ENCODE measurements around the gene SEPSECS. TPM values are rescaled to one million over a fixed set of nuclear protein-coding genes. Genes with fewer than 3 reads are reported as not detected.

SEPSECS gene
- total and polyA plus RNA-seq, 8 donors: 0.29 to 33.0 (median 3.7) TPM

DNA sequence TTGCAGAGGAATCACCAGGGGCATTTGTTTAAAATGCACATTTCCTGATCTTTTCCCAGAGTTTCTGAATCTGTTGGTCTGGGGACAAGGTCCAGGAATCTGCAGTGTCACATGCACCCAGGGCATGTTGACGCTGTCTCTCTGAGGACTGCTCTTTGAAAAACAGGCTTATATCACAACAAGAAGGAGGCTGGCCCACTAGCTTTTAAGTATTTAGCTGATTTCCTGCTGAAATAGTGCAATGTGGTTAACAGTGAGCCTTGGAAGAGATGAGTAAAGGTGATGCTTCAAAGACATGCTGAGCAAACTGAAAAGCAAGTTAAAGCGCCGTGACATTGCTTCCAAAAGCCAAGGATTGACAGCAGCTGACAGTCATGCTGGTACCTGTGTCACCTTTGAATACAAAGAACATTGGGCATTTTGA, 18.6 kb upstream of the SEPSECS start:
- TF ChIP-seq POLR2A (IDR thresholded peaks at IDR 0.05): no peak
- no peak for TF ChIP-seq CTCF (IDR thresholded peaks at IDR 0.05)
- H3K27ac ChIP-seq: no peak overlapping the region
- WGBS, 5 donors: 59 to 90% (median 74%) methylated on average over 3 of the region's 3 CpGs
- H3K4me3 ChIP-seq: no peak overlapping the region
- no peaks in the 10 kb centered on the region for H3K9me3 ChIP-seq
- DNase-seq: no peak
- peaks cover 0 to 7% (median 0%) of the 10 kb centered on the region in 4 donors for H3K4me1 ChIP-seq
- no peaks in the 10 kb centered on the region for H3K27me3 ChIP-seq
- intact Hi-C loops (cut with DNase I; ENCODE audit: low total_unique reads): no loop called here
- H3K36me3 ChIP-seq: peaks cover 0 to 6% (median 0%) of the 10 kb centered on the region in 4 donors

DNA sequence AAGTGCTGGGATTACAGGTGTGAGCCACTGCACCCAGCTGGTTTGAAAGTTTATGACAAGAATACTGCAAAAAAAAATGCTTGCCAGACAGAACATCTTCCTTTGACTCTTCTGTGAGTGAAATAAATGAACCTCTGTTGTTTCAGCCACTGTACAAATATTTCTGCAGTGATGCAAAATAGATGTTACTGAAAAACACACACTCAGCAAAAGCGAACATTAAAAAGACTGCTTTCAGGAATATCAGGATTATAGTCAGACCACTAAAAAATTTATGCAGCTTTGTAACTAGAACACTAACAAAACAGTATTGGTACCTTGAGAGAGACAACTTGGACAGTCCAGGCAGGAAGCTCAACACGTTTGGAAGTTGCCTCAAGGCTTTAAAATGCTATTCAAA, 16.9 kb upstream of the SEPSECS start:
- Histone ChIP-seq H3K4me3 (no peak overlapping the region), H3K9me3 (no peaks in the 10 kb centered on the region), H3K27ac (no peak overlapping the region), H3K4me1 (peaks cover 0 to 18% (median 0%) of the 10 kb centered on the region in 4 donors), H3K36me3 (peaks cover 0 to 6% (median 0%) of the 10 kb centered on the region in 4 donors), H3K27me3 (no peaks in the 10 kb centered on the region)
- intact Hi-C loops (cut with DNase I; ENCODE audit: low total_unique reads): no loop called here
- TF ChIP-seq CTCF (IDR thresholded peaks at IDR 0.05): no peak
- TF ChIP-seq POLR2AphosphoS5 (IDR thresholded peaks at IDR 0.05): no peak
- no peak for TF ChIP-seq EP300 (IDR thresholded peaks at IDR 0.05)
- no peak for TF ChIP-seq POLR2A (IDR thresholded peaks at IDR 0.05)
- no peak for DNase-seq
- WGBS, 5 donors: 53 to 78% (median 60%) methylated on average over 2 of the region's 2 CpGs

GRCh38 chr4:25174674-25175073, 14.4 kb upstream of the SEPSECS start:
- no peaks in the 10 kb centered on the region for H3K27me3 ChIP-seq
- H3K4me1 ChIP-seq: peaks cover 0 to 18% (median 0%) of the 10 kb centered on the region in 4 donors
- intact Hi-C loops (cut with DNase I; ENCODE audit: low total_unique reads): no loop called here
- H3K27ac ChIP-seq: no peak overlapping the region
- no peak for DNase-seq
- TF ChIP-seq CTCF (IDR thresholded peaks at IDR 0.05) (no peak), POLR2A (IDR thresholded peaks at IDR 0.05) (no peak), EP300 (IDR thresholded peaks at IDR 0.05) (no peak), POLR2AphosphoS5 (IDR thresholded peaks at IDR 0.05) (no peak)
- no peak overlapping the region for H3K4me3 ChIP-seq
- H3K9me3 ChIP-seq: no peaks in the 10 kb centered on the region
- 62 to 84% (median 75%) methylated on average over 3 of the region's 3 CpGs for whole genome bisulfite sequencing, 5 donors
- peaks cover 0 to 6% (median 2%) of the 10 kb centered on the region in 4 donors for H3K36me3 ChIP-seq

DNA sequence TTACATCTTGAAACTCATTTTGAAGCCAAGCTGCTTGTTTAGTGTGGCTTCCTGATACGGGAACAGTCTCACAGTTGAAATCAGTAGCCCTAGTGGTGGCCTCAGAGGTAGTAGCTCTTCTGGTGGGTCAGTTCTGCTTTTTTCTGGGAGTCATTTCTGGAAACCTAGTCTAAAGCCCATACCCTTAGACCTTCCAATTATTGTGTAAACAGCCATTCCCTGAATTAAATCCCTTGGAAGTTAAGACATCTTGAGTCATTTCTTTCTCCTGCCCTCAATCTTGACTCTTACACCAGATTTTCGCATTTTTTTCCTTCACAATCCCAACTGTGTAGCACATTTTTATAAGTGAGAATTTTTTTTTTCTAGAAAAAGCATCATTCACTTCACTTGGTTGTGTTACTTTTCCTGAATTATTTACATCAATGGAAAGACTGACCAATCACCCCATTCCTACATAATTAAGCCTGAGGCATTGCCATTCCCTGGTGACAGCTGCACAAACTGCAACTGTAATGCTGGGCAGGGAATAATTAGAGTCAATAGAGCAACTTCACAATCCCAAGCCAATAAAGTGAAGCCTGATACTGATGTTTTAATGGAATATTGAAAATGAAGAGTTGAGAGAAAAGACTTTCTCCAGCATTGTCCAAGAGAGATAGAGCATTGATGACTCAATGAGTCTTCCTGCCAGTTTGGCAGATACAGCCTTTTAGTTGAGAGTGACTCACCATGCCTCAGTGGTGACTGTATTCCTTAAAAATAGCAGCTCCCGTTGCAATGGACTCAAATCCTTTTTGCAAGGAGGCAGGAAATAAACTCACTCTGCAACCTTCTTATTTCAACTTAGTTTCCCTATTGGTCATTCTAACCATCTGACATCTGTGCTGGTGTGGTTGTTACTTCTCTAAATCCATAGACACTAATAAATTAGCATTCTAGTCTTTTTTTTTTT, 13.0 kb upstream of the SEPSECS start:
- 54 to 64% (median 60%) methylated on average over 3 of the region's 3 CpGs for WGBS, 5 donors
- TF ChIP-seq CTCF (IDR thresholded peaks at IDR 0.05): no peak
- TF ChIP-seq POLR2AphosphoS5 (IDR thresholded peaks at IDR 0.05): peak in 2 of 3 donors; percentile 35 to 75
- no peak for TF ChIP-seq EP300 (IDR thresholded peaks at IDR 0.05)
- TF ChIP-seq POLR2A (IDR thresholded peaks at IDR 0.05): no peak
- peak in 1 of 2 donors; percentile 73 for DNase-seq
- Histone ChIP-seq H3K4me1 (peaks cover 0 to 18% (median 0%) of the 10 kb centered on the region in 4 donors), H3K9me3 (no peaks in the 10 kb centered on the region), H3K4me3 (no peak overlapping the region), H3K36me3 (peaks cover 0 to 6% (median 2%) of the 10 kb centered on the region in 4 donors), H3K27ac (peak overlapping the region in 4 of 5 donors; percentile 27 to 72 (median 47)), H3K27me3 (no peaks in the 10 kb centered on the region)
- intact Hi-C loops (cut with DNase I; ENCODE audit: low total_unique reads): no loop called here

Measured in stomach (tissue), 9 donors.